Loucy (cell line): ENCODE results near the gene CRACDL.

Source experiments
- H2AFZ ChIP-seq: fragments of 200-600 bp; sonication (generic); 2 replicates; pipeline ENCODE4 v1.6.0; 2016; ENCODE audit warnings: antibody characterized with exemption, mild to moderate bottlenecking, low read length, moderate library complexity
- H3F3A ChIP-seq: fragments of 200-600 bp; 2 replicates; pipeline ENCODE4 v1.6.0; 2016; ENCODE audit warnings: antibody characterized with exemption, low read depth, mild to moderate bottlenecking
- H3K27me3 ChIP-seq: fragments of 200-600 bp; sonication (generic); 2 replicates; pipeline ENCODE4 v1.6.1; 2014; ENCODE audit warnings: low read length, mild to moderate bottlenecking; ENCODE audit not compliant: insufficient read depth, poor library complexity, severe bottlenecking
- H3K36me3 ChIP-seq: fragments of 200-600 bp; sonication (generic); 2 replicates; pipeline ENCODE4 v1.6.1; 2016; ENCODE audit warnings: low read length; ENCODE audit not compliant: insufficient read depth
- H3K4me1 ChIP-seq: fragments of 200-600 bp; sonication (generic); 2 replicates; pipeline ENCODE4 v1.5.1; 2014; ENCODE audit warnings: low read length, mild to moderate bottlenecking; ENCODE audit not compliant: insufficient read depth, poor library complexity, severe bottlenecking
- H3K4me2 ChIP-seq: fragments of 200-600 bp; sonication (generic); 2 replicates; pipeline ENCODE4 v1.6.0; 2014; ENCODE audit warnings: antibody characterized with exemption, low read length, low read depth, mild to moderate bottlenecking; ENCODE audit not compliant: poor library complexity, severe bottlenecking
- H3K4me3 ChIP-seq: fragments of 200-600 bp; sonication (generic); 2 replicates; pipeline ENCODE4 v1.5.1; 2014; ENCODE audit warnings: low read length, mild to moderate bottlenecking, mixed read lengths; ENCODE audit not compliant: poor library complexity, severe bottlenecking
- H3K79me2 ChIP-seq: fragments of 200-600 bp; sonication (generic); 2 replicates; pipeline ENCODE4 v1.6.1; 2014; ENCODE audit warnings: low read length; ENCODE audit not compliant: insufficient read depth
- H3K9ac ChIP-seq: fragments of 200-600 bp; sonication (generic); 2 replicates; pipeline ENCODE4 v1.6.0; 2014; ENCODE audit warnings: mild to moderate bottlenecking, low read depth, low read length, moderate library complexity; ENCODE audit not compliant: poor library complexity, severe bottlenecking
- H3K9me2 ChIP-seq: fragments of 200-600 bp; sonication (generic); replicated peaks from 2 replicates; pipeline ENCODE4 v1.6.1; 2016; ENCODE audit warnings: low read depth, low read length, mixed read lengths
- H3K9me3 ChIP-seq: fragments of 200-600 bp; sonication (generic); 2 replicates; pipeline ENCODE4 v1.6.1; 2014; ENCODE audit warnings: mild to moderate bottlenecking, antibody characterized with exemption, low read length, low read depth; ENCODE audit not compliant: insufficient read depth
- H4K20me1 ChIP-seq: fragments of 200-600 bp; sonication (generic); 2 replicates; pipeline ENCODE4 v1.6.0; 2014; ENCODE audit warnings: antibody characterized with exemption, low read length, mild to moderate bottlenecking; ENCODE audit not compliant: insufficient read depth, poor library complexity, severe bottlenecking
- EZH2phosphoT487 ChIP-seq: fragments of 200-600 bp; IDR thresholded peaks from 2 replicates; pipeline ENCODE4 v1.6.1; 2018; ENCODE audit warnings: antibody characterized with exemption, mild to moderate bottlenecking, moderate library complexity, borderline replicate concordance
- TF ChIP-seq, protein P1 (sequence below): fragments of 200-600 bp; sonication (generic); conservative IDR thresholded peaks from 2 replicates; pipeline ENCODE4 v1.5.1; 2014; ENCODE audit warnings: mild to moderate bottlenecking, antibody characterized with exemption, low read length

CRACDL gene

DNA sequence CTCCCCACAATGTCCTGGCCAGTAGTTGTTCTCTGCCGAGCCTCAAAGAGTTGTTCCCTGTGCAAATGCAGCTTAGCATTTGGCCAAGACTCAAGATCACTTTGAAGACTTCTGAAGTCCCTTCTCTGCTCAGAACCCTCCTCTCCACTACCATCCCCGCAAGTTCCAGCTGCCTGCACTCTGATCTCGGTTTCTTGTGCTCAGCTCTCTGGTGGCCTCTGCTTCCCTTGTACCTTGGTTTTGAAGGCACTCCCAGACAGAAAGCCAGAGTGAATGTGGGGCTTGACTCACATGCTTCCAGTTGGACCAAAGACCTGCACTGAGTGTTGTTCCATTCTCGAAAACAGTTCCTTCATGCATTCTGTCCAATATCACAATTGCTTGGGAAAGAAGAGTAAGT is 28.6 kb downstream of the CRACDL start:
- Histone ChIP-seq H3K79me2 (no peaks in the 10 kb centered on the region), H3K4me3 (no peak overlapping the region), H3F3A (no peaks in the 10 kb centered on the region; the same call in 1 of the 2 replicates), H3K36me3 (no peaks in the 10 kb centered on the region), H4K20me1 (no peaks in the 10 kb centered on the region), H3K9ac (no peak overlapping the region), H3K27me3 (peaks cover 6% of the 10 kb centered on the region), H2AFZ (no peak overlapping the region), H3K4me1 (peaks cover 23% of the 10 kb centered on the region), H3K9me2 (no peaks in the 10 kb centered on the region), H3K4me2 (no peak overlapping the region), H3K9me3 (no peaks in the 10 kb centered on the region)
- TF ChIP-seq, protein P1, sequence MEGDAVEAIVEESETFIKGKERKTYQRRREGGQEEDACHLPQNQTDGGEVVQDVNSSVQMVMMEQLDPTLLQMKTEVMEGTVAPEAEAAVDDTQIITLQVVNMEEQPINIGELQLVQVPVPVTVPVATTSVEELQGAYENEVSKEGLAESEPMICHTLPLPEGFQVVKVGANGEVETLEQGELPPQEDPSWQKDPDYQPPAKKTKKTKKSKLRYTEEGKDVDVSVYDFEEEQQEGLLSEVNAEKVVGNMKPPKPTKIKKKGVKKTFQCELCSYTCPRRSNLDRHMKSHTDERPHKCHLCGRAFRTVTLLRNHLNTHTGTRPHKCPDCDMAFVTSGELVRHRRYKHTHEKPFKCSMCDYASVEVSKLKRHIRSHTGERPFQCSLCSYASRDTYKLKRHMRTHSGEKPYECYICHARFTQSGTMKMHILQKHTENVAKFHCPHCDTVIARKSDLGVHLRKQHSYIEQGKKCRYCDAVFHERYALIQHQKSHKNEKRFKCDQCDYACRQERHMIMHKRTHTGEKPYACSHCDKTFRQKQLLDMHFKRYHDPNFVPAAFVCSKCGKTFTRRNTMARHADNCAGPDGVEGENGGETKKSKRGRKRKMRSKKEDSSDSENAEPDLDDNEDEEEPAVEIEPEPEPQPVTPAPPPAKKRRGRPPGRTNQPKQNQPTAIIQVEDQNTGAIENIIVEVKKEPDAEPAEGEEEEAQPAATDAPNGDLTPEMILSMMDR: no peak
- no peak for TF ChIP-seq EZH2phosphoT487

DNA sequence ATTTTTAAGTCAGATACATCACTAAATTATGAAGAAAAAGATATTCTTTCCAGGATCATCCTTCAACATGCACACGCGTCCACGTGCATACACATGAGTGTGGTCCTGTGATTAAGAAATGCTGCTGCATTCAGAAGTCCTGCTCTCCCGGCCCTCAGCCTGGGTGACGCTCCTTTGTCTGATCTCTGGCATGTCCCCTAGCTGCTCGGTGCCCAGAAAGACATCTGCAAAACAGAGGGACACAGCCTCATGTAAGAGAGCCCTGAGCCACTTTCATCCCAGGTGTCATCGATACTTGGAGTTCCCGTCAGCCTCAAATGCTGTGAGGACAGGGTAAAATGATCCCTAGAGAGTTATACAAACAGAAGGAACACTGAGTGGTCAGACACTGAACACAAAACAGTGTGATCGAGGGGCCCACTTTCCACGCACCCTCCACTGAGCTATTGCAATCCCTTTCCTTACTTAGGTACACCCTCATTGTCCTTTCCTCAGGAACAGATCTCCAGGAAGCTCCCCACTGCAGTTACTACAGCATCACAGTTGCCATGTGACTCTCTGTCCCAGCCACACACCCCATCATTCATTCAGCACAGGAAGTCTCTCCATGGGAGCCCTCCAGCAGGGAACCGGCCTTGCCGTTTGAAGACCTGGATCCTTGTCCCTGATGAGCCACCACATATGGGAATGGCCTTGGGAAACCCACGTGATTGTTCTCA is 32.1 kb downstream of the CRACDL start:
- Histone ChIP-seq H3K36me3 (no peaks in the 10 kb centered on the region), H3K79me2 (no peaks in the 10 kb centered on the region), H3K9ac (no peak overlapping the region), H2AFZ (no peak overlapping the region), H4K20me1 (no peaks in the 10 kb centered on the region), H3F3A (no peaks in the 10 kb centered on the region), H3K4me1 (peaks cover 7% of the 10 kb centered on the region), H3K9me2 (no peaks in the 10 kb centered on the region), H3K9me3 (no peaks in the 10 kb centered on the region), H3K27me3 (no peaks in the 10 kb centered on the region), H3K4me3 (no peak overlapping the region), H3K4me2 (no peak overlapping the region)
- TF ChIP-seq, protein P1: no peak
- TF ChIP-seq EZH2phosphoT487: no peak

DNA sequence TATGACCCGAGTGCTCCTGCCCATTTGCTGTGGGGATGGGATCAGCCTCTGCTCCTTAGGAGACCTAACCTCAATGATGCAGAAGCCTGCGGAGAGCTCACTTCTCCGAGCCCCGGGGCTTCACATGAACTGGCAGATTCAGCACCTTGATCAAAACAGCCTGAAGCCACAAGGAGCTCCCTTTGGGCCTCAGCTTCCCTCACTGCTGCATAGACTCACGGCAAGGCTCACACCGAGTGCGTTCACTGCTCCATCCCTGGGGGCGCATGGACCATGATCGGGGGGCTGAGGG is 33.0 kb downstream of the CRACDL start:
- Histone ChIP-seq H3K27me3 (no peaks in the 10 kb centered on the region), H3K9me2 (no peaks in the 10 kb centered on the region), H3K4me1 (no peaks in the 10 kb centered on the region), H3K9ac (no peak overlapping the region), H3K36me3 (no peaks in the 10 kb centered on the region), H3K4me2 (no peak overlapping the region), H2AFZ (no peak overlapping the region), H3K4me3 (no peak overlapping the region), H3F3A (no peaks in the 10 kb centered on the region), H3K79me2 (no peaks in the 10 kb centered on the region), H4K20me1 (no peaks in the 10 kb centered on the region), H3K9me3 (no peaks in the 10 kb centered on the region)
- TF ChIP-seq EZH2phosphoT487: no peak
- TF ChIP-seq, protein P1: no peak
